Measurements from ENCODE around the gene MAP3K21.

- TF ChIP-seq POLR2A (IDR thresholded peaks at IDR 0.05): no peak
- no peak for TF ChIP-seq CTCF (IDR thresholded peaks at IDR 0.05)
Observed at GRCh38 chr1:233361876-233362275, 34.4 kb downstream of the MAP3K21 start.

All from adrenal gland (tissue), 5 donors.